ENCODE measurements around the gene MITF. TPM values are rescaled to one million over a fixed set of nuclear protein-coding genes. Genes with fewer than 3 reads are reported as not detected.

The MITF gene
- total and polyA plus RNA-seq, 7 experiments from 2014 or later = 0.54 to 3.9 (median 1.2) TPM; not detected in 3

DNA sequence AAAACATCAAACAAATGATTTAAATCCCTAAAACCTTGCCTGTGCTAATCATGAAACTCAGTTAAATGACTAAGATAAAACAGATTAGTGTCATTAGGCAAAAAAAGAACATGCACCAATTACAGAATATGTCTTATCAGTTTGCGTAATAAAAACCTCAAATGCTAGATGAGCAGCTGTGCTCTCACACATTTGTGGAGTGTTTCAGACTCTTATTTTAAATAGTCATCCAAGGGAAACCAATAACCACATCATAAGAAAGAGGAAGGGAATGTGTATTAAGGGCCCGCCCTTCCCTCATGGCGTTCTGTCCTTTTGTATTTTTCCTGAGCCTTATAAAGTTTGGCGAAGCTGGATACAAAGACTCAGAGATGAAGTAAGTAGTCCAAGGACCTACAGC lies 266.8 kb downstream of the MITF start:
- CTCF ChIA-PET = no interaction called here

DNA sequence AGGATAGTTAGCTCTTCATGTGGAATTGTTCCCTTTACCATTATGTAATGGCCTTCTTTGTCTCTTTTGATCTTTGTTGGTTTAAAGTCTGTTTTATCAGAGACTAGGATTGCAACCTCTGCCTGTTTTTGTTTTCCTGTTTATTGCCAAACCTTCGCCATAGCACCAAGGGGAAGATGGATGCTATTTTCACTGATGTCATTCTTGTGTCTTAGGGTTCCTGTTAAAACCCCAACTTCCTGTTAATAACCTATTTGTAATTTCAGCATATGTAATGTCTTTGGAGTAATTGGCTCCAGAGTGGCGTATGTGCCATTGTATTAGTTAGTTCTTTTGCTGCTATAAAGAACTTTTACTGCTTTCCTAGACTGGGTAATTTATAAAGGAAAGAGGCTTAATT lies 271.1 kb downstream of the MITF start:
- Histone ChIP-seq H3K27ac (ENCODE audit: low read depth, low read length) (no peak overlapping the region), H3K4me1 (ENCODE audit: control insufficient read depth in 2 of 2, insufficient read depth in 2 of 2, low read length in 2 of 2) (no peaks in the 10 kb centered on the region), H3K9me3 (ENCODE audit: control insufficient read depth in 2 of 3, low read length in 3 of 3) (no peaks in the 10 kb centered on the region), H3K27me3 (ENCODE audit: control insufficient read depth in 2 of 2, insufficient read depth in 2 of 2, low read length in 2 of 2) (no peaks in the 10 kb centered on the region), H3K36me3 (ENCODE audit: control insufficient read depth in 2 of 3, insufficient read depth in 3 of 3, low read length in 3 of 3) (no peaks in the 10 kb centered on the region), H3K4me3 (ENCODE audit: low read length) (no peak overlapping the region)
- Mint-ChIP-seq H3K4me1 (no peaks in the 10 kb centered on the region), H3K4me3 (no peak overlapping the region), H3K27ac (peak overlapping the region in 1 of 9 donors; percentile 59), H3K27me3 (peaks cover 0 to 12% (median 4%) of the 10 kb centered on the region in 5 donors), H3K9me3 (peaks cover 0 to 8% (median 2%) of the 10 kb centered on the region in 11 donors), H3K36me3 (no peaks in the 10 kb centered on the region)
- DNase-seq = no peak
- POLR2A ChIA-PET = no interaction called here
- ATAC-seq = peak; percentile 20
- CTCF ChIA-PET = no interaction called here
- intact Hi-C loops (cut with micrococcal nuclease) = no loop called here

More for the DNA sequence above, 266.8 kb downstream of the MITF start:
- Histone ChIP-seq H3K4me3 (ENCODE audit: low read length) (no peak overlapping the region), H3K36me3 (ENCODE audit: control insufficient read depth in 2 of 3, insufficient read depth in 3 of 3, low read length in 3 of 3) (no peaks in the 10 kb centered on the region), H3K27ac (ENCODE audit: low read depth, low read length) (no peak overlapping the region), H3K27me3 (ENCODE audit: control insufficient read depth in 2 of 2, insufficient read depth in 2 of 2, low read length in 2 of 2) (no peaks in the 10 kb centered on the region), H3K9me3 (ENCODE audit: control insufficient read depth in 2 of 3, low read length in 3 of 3) (no peaks in the 10 kb centered on the region), H3K4me1 (ENCODE audit: control insufficient read depth in 2 of 2, insufficient read depth in 2 of 2, low read length in 2 of 2) (no peaks in the 10 kb centered on the region)
- H3K4me3 Mint-ChIP-seq = no peak overlapping the region
- DNase-seq (no peak), ATAC-seq (peak; percentile 54)
- H3K4me1 Mint-ChIP-seq = no peaks in the 10 kb centered on the region
- peaks cover 0 to 10% (median 3%) of the 10 kb centered on the region in 11 donors for H3K9me3 Mint-ChIP-seq
- H3K27me3 Mint-ChIP-seq = peaks cover 0 to 11% (median 0%) of the 10 kb centered on the region in 5 donors
- no peak overlapping the region for H3K27ac Mint-ChIP-seq
- no peaks in the 10 kb centered on the region for H3K36me3 Mint-ChIP-seq
- POLR2A ChIA-PET = no interaction called here
- intact Hi-C loops (cut with micrococcal nuclease) = no loop called here

DNA sequence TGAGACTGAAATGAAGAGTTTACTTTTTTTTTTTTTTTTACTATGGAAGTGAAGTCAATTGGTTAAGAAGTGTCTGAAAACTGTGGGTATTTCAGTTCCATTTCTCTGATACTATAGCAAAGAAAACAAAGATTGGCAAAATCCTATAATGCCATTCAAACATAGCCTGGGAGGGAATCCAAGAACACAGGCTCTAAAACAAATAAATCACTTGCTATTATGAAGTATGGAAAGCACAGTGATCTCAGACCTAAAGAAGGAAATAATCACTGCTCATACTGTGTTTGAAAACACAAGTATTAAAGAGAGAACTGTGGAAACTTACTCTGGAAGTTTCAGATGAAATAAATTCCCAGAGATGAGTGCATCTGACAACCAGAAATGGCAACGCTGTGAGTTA lies 272.3 kb downstream of the MITF start:
- Mint-ChIP-seq H3K9me3 (peaks cover 0 to 9% (median 4%) of the 10 kb centered on the region in 11 donors), H3K27ac (no peak overlapping the region), H3K27me3 (peaks cover 0 to 12% (median 4%) of the 10 kb centered on the region in 5 donors), H3K4me3 (no peak overlapping the region), H3K4me1 (no peaks in the 10 kb centered on the region), H3K36me3 (no peaks in the 10 kb centered on the region)
- POLR2A ChIA-PET = no interaction called here
- ATAC-seq (no peak), DNase-seq (no peak)
- CTCF ChIA-PET = no interaction called here
- intact Hi-C loops (cut with micrococcal nuclease) = no loop called here
- no peaks in the 10 kb centered on the region for H3K27me3 ChIP-seq (ENCODE audit: control insufficient read depth in 2 of 2, insufficient read depth in 2 of 2, low read length in 2 of 2)
- no peaks in the 10 kb centered on the region for H3K9me3 ChIP-seq (ENCODE audit: control insufficient read depth in 2 of 3, low read length in 3 of 3)
- no peaks in the 10 kb centered on the region for H3K4me1 ChIP-seq (ENCODE audit: control insufficient read depth in 2 of 2, insufficient read depth in 2 of 2, low read length in 2 of 2)
- no peak overlapping the region for H3K27ac ChIP-seq (ENCODE audit: low read depth, low read length)
- H3K36me3 ChIP-seq (ENCODE audit: control insufficient read depth in 2 of 3, insufficient read depth in 3 of 3, low read length in 3 of 3) = no peaks in the 10 kb centered on the region
- no peak overlapping the region for H3K4me3 ChIP-seq (ENCODE audit: low read length)

Data from naive thymus-derived CD4-positive, alpha-beta T cell (primary cell).